Measurements from ENCODE around the gene BTBD18.

Gene BTBD18

DNA sequence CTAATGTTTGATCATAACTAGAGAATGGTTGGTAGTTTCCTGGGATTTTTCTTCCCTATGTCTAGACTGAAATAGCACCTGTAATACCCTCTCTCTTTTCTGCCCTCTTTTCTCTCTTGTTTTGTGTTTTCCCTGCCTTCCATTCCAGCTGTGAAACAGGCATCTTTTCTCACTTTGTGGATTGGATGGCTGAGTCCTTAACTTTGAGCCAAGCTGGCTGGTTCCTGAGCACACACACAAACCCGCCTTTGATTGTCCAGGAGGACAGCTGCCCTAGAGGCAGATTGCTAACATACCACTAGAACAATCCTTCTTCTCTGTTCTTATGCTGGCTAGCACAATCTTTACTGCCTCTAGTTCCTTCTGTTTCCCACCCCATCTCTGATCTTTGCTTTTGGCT is 27.7 kb upstream of the BTBD18 start:
- ATAC-seq: no peak
- no peak overlapping the region for H3K27ac Mint-ChIP-seq
- no peaks in the 10 kb centered on the region for H3K27me3 Mint-ChIP-seq

DNA sequence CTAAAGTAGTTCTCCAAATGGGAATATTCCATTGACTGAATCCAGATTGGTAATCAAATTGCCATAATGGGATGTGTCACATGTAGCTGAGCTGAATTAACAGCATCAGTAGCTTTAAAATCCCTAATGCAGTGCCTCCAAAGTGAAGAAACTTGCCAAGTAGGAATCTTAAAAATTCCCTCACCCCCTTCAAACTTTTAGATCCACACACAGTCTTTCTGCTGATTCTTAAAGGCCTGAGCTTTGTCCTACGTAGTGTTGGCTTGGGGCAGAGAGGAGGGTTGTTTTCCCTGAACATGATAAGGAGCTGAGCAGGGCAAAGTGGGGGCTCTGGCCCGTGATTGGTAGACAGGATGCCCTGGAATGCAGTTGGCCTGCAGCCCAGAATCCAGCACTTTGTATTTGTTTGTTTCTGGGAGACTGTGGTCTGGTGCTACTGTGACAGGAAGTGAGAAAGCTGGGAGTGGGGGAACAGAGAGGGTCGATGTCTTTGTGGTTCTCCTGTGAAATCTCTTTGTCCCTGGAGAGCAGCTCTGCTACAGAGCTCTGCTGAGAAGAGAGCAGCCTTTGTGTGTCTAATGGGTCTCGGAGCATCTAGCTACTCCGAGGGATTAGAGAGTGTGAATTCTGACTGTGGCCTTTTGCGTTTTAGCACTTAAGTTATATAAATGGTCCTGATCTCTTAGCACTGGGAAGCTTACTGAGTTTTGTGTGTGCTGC is 26.9 kb upstream of the BTBD18 start:
- H3K4me1 Mint-ChIP-seq: peaks cover 34% of the 10 kb centered on the region

More for the DNA sequence above, 27.7 kb upstream of the BTBD18 start:
- Mint-ChIP-seq H3K4me1 (peaks cover 35% of the 10 kb centered on the region), H3K9me3 (no peaks in the 10 kb centered on the region), H3K4me3 (no peak overlapping the region), H3K36me3 (peaks cover 15% of the 10 kb centered on the region)

DNA sequence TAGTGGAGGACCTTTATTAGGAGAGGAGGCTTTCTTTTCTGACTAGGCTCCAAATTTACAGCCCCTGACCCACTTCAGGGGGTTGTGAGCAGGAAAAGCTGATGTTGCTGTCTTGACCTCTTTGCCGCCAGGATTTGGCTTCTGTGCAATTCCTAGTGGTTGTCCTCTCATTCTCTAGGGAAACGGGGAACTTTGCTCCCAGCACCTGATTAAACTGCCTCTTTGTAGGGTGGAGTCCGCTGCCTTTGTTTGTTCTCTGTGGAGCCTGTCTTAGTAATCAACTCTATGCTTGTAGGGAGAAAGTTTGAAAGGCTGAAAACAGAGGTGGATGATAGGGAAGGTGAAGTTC is 26.3 kb upstream of the BTBD18 start:
- H3K27ac Mint-ChIP-seq: no peak overlapping the region
- no peaks in the 10 kb centered on the region for H3K27me3 Mint-ChIP-seq
- peaks cover 34% of the 10 kb centered on the region for H3K4me1 Mint-ChIP-seq
- no peak for ATAC-seq
- no peak overlapping the region for H3K4me3 Mint-ChIP-seq
- no peaks in the 10 kb centered on the region for H3K9me3 Mint-ChIP-seq
- peaks cover 15% of the 10 kb centered on the region for H3K36me3 Mint-ChIP-seq

More for the DNA sequence above, 26.9 kb upstream of the BTBD18 start:
- no peaks in the 10 kb centered on the region for H3K27me3 Mint-ChIP-seq
- H3K27ac Mint-ChIP-seq: no peak overlapping the region
- no peaks in the 10 kb centered on the region for H3K9me3 Mint-ChIP-seq
- peaks cover 15% of the 10 kb centered on the region for H3K36me3 Mint-ChIP-seq
- ATAC-seq: no peak
- no peak overlapping the region for H3K4me3 Mint-ChIP-seq

DNA sequence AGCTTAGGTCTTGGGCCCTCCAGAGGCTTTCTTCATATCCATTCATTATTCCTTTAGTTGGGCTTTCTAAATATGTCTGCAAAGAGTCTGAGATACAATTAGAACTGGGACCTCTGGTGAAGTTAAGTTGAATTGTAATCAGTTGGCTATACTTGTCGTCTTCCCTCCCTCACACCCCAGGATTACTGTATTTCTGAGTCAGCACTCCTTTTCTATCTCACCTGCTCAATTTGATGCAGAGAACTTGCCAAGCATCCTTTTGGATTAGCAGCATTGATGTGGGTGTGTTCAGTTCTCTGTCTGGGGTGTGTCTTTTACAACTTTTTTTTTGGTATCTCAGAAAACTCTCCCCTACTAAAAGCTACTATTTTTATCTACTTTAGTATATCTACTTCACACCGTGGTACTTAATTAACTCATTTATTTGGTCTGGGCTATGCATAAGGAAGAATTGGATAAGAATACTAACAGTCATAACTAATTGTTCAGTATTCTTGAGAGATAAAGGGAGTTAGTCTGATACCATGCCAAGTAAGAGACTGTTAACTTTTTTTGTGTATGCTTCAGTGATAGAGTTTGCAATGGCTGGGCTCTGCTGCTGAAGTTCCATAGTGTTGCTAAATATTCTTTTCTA is 25.1 kb upstream of the BTBD18 start:
- peaks cover 34% of the 10 kb centered on the region for H3K4me1 Mint-ChIP-seq
- ATAC-seq: no peak

DNA sequence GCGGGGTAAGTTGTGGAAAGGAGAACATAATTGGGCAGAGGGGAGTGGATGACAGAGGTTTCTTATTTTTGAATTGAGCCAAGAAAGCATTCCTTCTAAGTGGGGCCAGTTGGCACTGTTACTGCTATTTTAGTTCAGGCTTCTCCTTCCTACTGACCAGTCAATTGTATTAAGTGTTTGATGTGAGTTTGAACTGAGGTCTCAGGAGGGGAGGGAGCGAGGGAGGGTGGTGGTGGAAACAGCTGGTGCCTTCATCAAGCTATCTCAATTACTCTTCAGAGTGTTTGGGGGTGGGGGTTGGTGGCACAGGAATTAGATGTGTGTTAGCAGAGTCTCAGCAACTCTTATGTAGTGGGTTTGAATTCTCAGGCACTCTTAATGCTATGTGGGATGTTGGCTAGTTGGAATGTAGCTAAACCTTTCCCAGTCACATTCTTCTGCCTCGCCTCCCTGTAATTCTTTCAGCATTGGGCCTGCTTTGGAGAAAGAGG is 24.5 kb upstream of the BTBD18 start:
- H3K9me3 Mint-ChIP-seq: peaks cover 4% of the 10 kb centered on the region
- ATAC-seq: no peak
- H3K27me3 Mint-ChIP-seq: no peaks in the 10 kb centered on the region
- H3K4me3 Mint-ChIP-seq: no peak overlapping the region
- no peak overlapping the region for H3K27ac Mint-ChIP-seq
- H3K36me3 Mint-ChIP-seq: peaks cover 10% of the 10 kb centered on the region
- H3K4me1 Mint-ChIP-seq: peaks cover 39% of the 10 kb centered on the region

More for the DNA sequence above, 25.1 kb upstream of the BTBD18 start:
- Mint-ChIP-seq H3K27me3 (no peaks in the 10 kb centered on the region), H3K4me3 (no peak overlapping the region), H3K9me3 (no peaks in the 10 kb centered on the region), H3K27ac (no peak overlapping the region), H3K36me3 (peaks cover 11% of the 10 kb centered on the region)

DNA sequence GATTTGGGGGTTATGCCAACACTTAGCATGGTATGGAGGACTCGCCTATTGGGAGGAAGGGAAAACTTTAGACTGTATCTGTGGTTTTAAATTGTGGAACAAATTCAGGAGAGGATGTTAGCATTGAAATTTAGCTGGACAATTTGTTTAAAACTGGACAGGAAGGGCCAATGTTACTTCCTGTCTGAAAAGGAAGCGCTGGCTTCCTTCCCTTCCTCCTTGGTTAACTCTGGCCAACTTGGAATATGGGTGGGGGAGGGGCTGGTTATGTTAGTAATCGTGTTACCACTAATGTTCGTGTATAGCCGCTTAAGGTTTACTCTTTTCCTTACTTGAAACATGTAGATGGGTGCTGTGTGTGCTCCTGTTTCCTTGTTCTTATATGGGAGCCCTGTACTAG is 23.9 kb upstream of the BTBD18 start:
- Mint-ChIP-seq H3K36me3 (peaks cover 12% of the 10 kb centered on the region), H3K27me3 (no peaks in the 10 kb centered on the region), H3K27ac (no peak overlapping the region), H3K4me3 (no peak overlapping the region), H3K4me1 (peaks cover 40% of the 10 kb centered on the region), H3K9me3 (peaks cover 4% of the 10 kb centered on the region)
- no peak for ATAC-seq

DNA sequence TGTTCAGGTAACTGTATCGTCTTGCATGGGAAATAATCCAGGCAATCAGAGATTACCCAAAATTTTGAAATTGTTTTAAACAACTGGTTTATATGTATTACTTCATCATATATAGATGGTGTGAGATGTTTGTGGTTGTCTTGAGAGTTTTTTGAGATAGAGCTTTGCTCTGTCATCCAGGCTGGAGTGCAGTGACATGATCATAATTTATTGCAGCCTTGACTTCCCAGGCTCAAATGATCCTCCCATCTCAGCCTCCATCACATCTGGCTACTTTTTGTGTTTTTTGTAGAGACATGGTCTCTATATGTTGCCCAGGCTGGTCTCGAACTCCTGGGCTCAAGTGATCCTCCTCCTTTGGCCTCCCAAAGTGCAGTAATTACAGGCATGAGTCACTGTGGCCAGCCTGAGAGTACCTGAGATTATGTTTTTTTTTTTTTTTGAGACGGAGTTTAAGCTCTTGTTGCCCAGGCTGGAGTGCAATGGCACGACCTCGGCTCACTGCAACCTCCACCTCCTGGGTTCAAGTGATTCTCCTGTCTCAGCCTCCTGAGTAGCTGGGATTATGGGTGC is 21.5 kb upstream of the BTBD18 start:
- no peak overlapping the region for H3K4me3 Mint-ChIP-seq
- peaks cover 4% of the 10 kb centered on the region for H3K9me3 Mint-ChIP-seq
- H3K4me1 Mint-ChIP-seq: peaks cover 33% of the 10 kb centered on the region
- no peaks in the 10 kb centered on the region for H3K27me3 Mint-ChIP-seq
- H3K36me3 Mint-ChIP-seq: peaks cover 18% of the 10 kb centered on the region
- no peak for ATAC-seq
- peak overlapping the region; percentile 6 for H3K27ac Mint-ChIP-seq

DNA sequence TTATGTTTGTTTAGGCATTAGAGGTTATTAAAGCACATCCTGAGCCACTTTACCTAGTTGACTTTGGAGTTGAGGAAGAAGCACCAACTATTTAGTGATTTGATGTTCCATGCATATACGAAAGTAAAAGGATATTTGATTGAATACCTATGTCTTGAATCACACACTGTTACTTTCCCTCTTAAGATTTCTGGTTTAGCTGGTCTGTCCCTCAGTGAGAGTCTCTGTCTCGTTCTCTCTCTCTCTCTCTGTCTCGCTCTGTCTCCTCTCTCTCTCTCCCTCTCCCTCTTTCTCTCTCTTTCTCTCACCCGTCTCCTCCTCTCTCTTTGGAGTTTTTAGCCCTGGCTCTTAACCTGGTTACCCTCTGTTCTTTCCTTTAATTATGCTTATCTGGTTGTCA is 20.9 kb upstream of the BTBD18 start:
- H3K4me1 Mint-ChIP-seq: peaks cover 32% of the 10 kb centered on the region
- H3K27me3 Mint-ChIP-seq: no peaks in the 10 kb centered on the region
- no peak overlapping the region for H3K4me3 Mint-ChIP-seq
- peaks cover 4% of the 10 kb centered on the region for H3K9me3 Mint-ChIP-seq
- peak overlapping the region; percentile 6 for H3K27ac Mint-ChIP-seq
- H3K36me3 Mint-ChIP-seq: peaks cover 18% of the 10 kb centered on the region
- no peak for ATAC-seq

DNA sequence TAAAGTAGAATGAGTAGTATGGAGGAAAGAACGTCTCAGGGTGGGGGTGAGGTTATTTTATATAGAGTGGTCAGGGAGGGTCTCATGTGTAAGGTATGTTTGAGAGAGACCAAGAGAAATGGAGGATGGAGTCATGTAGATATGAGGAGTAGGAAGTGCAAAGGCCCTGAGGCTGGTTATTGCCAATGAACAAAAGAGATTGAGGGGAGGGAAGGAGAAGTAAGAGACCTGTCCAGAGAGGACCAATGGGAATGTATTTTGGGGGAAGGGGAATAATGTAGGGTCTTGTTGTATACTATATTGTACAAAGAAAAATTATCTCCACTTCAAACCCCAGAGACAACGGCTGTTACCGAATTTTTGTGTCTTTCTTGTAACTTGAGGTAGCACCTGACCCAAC is 19.7 kb upstream of the BTBD18 start:
- H3K27ac Mint-ChIP-seq: no peak overlapping the region
- H3K27me3 Mint-ChIP-seq: no peaks in the 10 kb centered on the region
- H3K9me3 Mint-ChIP-seq: peaks cover 4% of the 10 kb centered on the region
- H3K36me3 Mint-ChIP-seq: peaks cover 22% of the 10 kb centered on the region
- H3K4me3 Mint-ChIP-seq: no peak overlapping the region
- no peak for ATAC-seq
- H3K4me1 Mint-ChIP-seq: peaks cover 28% of the 10 kb centered on the region

DNA sequence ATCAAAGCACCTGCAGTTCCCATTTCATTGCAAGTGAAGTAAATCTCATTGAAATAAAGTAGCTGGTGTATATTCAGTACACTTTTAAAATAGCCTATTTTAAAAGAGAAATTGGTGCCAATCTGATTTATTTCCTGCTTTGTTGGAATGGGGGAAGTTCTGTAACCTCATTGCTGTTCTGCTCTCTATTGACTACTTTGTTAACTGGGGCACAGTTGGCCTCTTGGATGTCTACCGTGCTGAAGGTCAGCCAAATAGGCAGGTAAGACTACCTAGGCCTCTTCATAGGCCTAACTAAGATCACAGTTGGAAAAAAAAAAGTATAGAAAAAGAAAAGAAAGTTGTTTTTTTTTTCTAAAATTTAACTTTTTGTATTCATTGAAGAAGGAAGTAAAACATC is 19.2 kb upstream of the BTBD18 start:
- Mint-ChIP-seq H3K27me3 (no peaks in the 10 kb centered on the region), H3K4me1 (peaks cover 23% of the 10 kb centered on the region), H3K27ac (no peak overlapping the region), H3K9me3 (peaks cover 4% of the 10 kb centered on the region), H3K4me3 (no peak overlapping the region), H3K36me3 (peaks cover 24% of the 10 kb centered on the region)
- ATAC-seq: no peak

DNA sequence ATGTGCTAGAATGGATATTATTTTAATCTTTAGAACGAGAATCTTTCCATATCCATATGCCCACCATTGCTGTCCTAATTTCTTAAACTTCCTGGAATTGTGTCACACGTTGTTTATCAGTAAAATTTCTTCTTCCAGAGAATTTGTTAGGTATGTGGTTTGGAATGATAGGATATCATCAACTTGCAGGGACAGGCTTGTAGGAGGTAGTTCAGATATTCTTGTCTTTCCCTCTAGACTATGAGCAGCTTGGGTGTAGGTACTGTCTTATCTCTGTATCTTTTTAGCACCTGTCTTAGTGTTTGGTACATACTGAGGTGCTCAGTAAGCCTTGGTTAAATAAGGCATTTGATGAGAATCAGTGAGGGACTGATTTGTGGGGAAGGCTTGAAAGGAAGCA is 13.4 kb upstream of the BTBD18 start:
- H3K4me1 Mint-ChIP-seq: peaks cover 33% of the 10 kb centered on the region
- H3K27me3 Mint-ChIP-seq: no peaks in the 10 kb centered on the region
- no peak overlapping the region for H3K4me3 Mint-ChIP-seq
- H3K9me3 Mint-ChIP-seq: no peaks in the 10 kb centered on the region
- no peak overlapping the region for H3K27ac Mint-ChIP-seq
- peaks cover 18% of the 10 kb centered on the region for H3K36me3 Mint-ChIP-seq
- ATAC-seq: no peak

DNA sequence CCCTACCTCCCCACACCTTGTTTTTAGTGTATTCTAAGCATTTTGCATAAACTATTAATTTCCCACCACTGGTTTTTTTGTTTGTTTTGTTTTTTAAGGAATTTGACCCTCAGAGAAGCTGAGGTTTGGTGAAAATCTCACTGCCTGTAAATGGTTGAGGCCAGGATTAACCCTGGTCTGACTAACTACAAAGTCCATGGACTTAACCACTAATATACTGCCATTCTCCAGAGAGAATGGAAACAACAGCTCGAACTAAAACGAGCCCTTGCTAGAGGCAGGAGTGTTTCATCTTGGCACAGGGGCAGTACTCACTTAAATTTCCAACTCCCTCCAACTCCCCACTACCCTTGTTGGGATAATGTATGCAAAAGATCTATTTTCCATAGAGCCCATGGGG is 12.9 kb upstream of the BTBD18 start:
- Mint-ChIP-seq H3K36me3 (peaks cover 16% of the 10 kb centered on the region), H3K9me3 (no peaks in the 10 kb centered on the region), H3K4me3 (no peak overlapping the region), H3K27me3 (no peaks in the 10 kb centered on the region), H3K4me1 (peaks cover 31% of the 10 kb centered on the region), H3K27ac (no peak overlapping the region)
- ATAC-seq: no peak

DNA sequence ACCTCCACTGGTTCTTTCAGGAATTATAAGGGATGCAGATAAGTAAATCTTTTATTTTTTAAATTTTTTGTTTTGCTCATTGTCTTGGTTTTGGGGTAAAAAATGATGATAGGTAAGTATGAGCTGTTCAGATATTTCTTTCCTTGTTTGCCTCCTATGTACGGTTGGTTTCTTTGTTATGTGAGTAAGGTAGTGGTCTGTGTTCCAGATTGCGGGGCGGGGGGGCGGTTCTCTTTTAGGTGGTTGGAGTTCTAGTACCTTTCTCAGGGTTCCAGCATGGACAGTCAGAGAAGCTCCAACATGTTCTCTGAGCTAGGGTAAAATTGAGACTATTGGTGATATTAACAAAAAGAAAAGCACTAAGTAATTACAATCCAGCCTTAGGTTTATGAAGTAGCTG is 12.4 kb upstream of the BTBD18 start:
- Mint-ChIP-seq H3K4me1 (peaks cover 26% of the 10 kb centered on the region), H3K27me3 (no peaks in the 10 kb centered on the region), H3K36me3 (peaks cover 11% of the 10 kb centered on the region), H3K9me3 (no peaks in the 10 kb centered on the region), H3K27ac (peak overlapping the region; percentile 42), H3K4me3 (no peak overlapping the region)
- ATAC-seq: no peak

DNA sequence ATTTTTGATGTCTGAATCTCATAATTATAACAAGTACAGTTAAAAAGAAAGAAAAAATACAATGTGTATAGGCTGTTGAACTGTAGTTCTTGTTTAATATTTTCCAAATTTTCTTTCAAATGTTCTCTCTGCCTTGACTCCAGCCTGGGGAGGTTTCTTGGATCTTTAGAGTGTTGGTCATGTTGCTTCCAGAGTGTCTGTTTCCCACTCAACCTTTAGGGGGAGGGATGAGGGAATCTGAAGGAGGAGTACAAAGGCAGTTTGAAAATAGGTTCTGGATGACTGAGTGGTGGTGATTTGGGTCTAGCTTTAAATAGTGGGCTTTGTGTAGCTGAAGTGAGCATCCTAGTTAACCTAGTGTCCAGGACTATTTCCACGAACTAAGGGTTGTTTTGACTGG is 11.9 kb upstream of the BTBD18 start:
- Mint-ChIP-seq H3K27me3 (no peaks in the 10 kb centered on the region), H3K36me3 (peaks cover 11% of the 10 kb centered on the region), H3K4me3 (peak overlapping the region; percentile 58), H3K9me3 (no peaks in the 10 kb centered on the region), H3K4me1 (peaks cover 26% of the 10 kb centered on the region), H3K27ac (peak overlapping the region; percentile 42)
- no peak for ATAC-seq

DNA sequence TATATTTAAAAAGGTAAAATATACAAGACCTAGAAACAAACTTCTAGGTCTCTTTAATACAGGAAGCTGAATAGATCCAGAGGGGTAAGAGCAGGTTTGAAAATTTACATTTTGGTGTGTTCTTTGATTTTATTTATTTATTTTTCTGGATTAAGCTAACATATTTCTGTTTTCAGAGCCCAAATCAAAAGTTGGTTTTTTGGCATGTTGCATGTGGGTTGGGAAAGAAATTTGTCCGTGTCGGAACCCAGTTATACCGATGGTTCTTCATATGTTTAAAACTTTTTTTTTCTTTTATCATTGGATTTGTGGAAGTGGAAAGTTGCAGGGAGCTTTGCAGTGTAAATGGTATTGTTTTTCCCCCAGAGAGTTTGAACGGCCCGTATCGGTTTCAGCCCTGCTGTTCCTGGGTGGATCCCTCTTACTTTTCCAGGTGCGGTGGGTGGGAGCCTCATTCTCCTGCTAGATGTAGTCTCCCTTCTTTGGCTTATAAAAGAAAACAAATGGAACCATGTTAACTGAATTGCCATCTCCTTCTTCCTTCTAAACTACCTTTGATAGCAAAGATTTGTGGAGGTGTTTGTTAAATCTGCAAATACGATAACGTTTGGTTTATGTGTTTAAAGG is 10.7 kb upstream of the BTBD18 start:
- Mint-ChIP-seq H3K9me3 (no peaks in the 10 kb centered on the region), H3K36me3 (peaks cover 11% of the 10 kb centered on the region), H3K27me3 (no peaks in the 10 kb centered on the region), H3K4me1 (peaks cover 26% of the 10 kb centered on the region), H3K4me3 (peak overlapping the region; percentile 89), H3K27ac (peak overlapping the region; percentile 80)
- ATAC-seq: no peak

Data from stimulated activated memory B cell treated with anti-CD40 and anti-IgM and Interleukin-4, amounts not matched to agents 10 μg/mL and 1 μg/mL and 100 μg/mL, for 72 hours (primary cell).